GM21390 (cell line): ENCODE results near the gene IBTK.
A peak's percentile ranks its signal among the peaks of the same experiment; 100 is the strongest.
"Not testable (repeated sequence)": the region's sequence is repeated elsewhere in the genome, so short reads cannot be mapped to it uniquely, and the experiment has no call there.

Experiments used
- ATAC-seq: cut with Tn5 transposase; IDR thresholded peaks from one replicate; pipeline ENCODE4 v1.9.1; 2021; ENCODE audit not compliant: unreplicated experiment

The IBTK gene

GRCh38 chr6:82247505-82248272 is at the start of gene IBTK:
Gene IBTK, minus strand, starts transcription at chr6:82247744. Its CDS starts 7,258 bp downstream, at chr6:82240486.
- peak; percentile 88 for ATAC-seq

- ATAC-seq, result no peak
These were observed 36.3 kb upstream of the IBTK start for GRCh38 chr6:82283771-82284410.

GRCh38 chr6:82281550-82281949 is 34.0 kb upstream of the IBTK start:
- ATAC-seq, result not testable (repeated sequence)

- ATAC-seq, result no peak
These were observed 30.1 kb upstream of the IBTK start for GRCh38 chr6:82277686-82278085.

GRCh38 chr6:82275686-82276085 is 28.1 kb upstream of the IBTK start:
- ATAC-seq, result no peak

- ATAC-seq, result no peak
These were observed 25.8 kb upstream of the IBTK start for GRCh38 chr6:82273295-82273694.

GRCh38 chr6:82270881-82271635 is 23.5 kb upstream of the IBTK start:
- no peak for ATAC-seq

GRCh38 chr6:82268301-82268846 is 20.8 kb upstream of the IBTK start:
- ATAC-seq, result no peak

- ATAC-seq, result no peak
These were observed 17.3 kb upstream of the IBTK start for GRCh38 chr6:82264824-82265223.

- ATAC-seq, result no peak
These were observed 16.8 kb upstream of the IBTK start for GRCh38 chr6:82264321-82264720.

- no peak for ATAC-seq
These were observed 16.4 kb upstream of the IBTK start for GRCh38 chr6:82263916-82264315.

- no peak for ATAC-seq
These were observed 13.6 kb upstream of the IBTK start for GRCh38 chr6:82260997-82261732.

- ATAC-seq, result no peak
These were observed 11.8 kb upstream of the IBTK start for GRCh38 chr6:82259389-82259788.

GRCh38 chr6:82257088-82257774 is 9.7 kb upstream of the IBTK start:
- ATAC-seq, result no peak

GRCh38 chr6:82254722-82255121 is 7.2 kb upstream of the IBTK start:
- ATAC-seq, result not testable (repeated sequence)

- ATAC-seq, result no peak
These were observed 4.4 kb upstream of the IBTK start for GRCh38 chr6:82251942-82252341.

- no peak for ATAC-seq
These were observed 2.1 kb upstream of the IBTK start for GRCh38 chr6:82249381-82250253.

GRCh38 chr6:82248273-82248735 is 760 bp upstream of the IBTK start:
- ATAC-seq, result peak; percentile 5
